Measurements from ENCODE around the gene HEG1.

GRCh38 chr3:124935794-124936542, 119.8 kb downstream of the HEG1 start:
- TF ChIP-seq CTCF (IDR thresholded peaks at IDR 0.05) (no peak), POLR2A (IDR thresholded peaks at IDR 0.05) (no peak), POLR2AphosphoS5 (IDR thresholded peaks at IDR 0.05) (no peak), EP300 (IDR thresholded peaks at IDR 0.05) (no peak)

Data from gastroesophageal sphincter (tissue), 3 donors.